ENCODE data around the gene PHAF1.

The PHAF1 gene

DNA sequence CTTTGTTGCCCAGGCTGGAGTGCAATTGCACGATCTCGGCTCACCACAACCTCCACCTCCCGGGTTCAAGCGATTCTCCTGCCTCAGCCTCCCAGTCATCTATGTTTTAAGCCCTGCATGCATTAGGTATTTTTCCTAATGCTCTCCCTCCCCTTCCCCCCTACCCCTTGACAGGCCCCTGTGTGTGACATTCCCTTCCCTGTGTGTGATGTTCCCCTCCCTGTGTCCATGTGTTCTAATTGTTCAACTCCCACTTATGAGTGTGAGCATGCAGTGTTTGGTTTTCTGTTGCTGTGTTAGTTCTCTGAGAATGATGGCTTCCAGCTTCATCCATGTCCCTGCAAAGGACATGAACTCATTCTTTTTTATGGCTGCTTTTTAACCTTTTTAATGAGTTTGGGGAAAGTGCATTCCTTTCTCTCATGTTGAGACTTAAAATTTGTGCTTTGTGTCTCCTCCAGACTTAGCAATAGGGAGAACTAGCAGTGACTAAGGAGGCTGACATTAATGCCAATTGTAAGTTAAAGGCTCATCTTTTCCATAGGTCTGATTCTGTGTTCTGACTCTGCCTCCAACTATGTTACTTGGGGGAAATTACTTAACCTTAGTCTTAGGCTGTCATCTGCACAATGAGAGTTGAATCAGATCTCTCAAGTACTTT, 17.7 kb upstream of the PHAF1 start:
- TF ChIP-seq FOXM1 (IDR thresholded peaks at IDR 0.05; ENCODE audit: borderline replicate concordance, low read depth), result no peak

DNA sequence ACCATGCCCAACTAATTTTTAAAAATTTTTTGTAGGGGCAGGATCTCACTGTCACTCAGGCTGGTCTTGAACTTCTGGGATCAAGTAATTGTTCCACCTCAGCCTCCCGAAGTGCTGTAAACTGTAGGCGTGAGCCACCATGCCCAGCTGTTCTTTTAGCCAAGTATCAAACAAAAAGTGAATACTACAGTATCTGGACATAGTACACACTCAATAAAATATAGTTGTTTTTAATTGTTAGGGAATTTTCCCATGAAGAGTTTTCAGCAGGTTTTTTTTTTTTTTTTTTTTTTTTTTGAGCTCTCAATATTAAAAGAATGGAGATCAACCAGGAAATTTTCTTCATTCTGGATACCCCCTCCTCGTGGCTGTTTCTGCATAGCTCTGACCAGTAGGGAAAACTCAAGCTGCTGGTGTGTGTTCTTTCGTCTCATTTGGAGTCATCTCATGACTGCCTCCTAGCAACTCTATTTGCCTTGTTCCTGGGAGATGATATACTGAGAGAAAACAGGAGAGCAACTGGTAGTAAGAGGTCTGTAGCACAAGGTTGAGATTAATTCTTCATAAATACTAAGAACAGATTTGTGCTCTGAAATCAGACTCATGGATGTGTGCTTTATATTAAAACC, 16.5 kb upstream of the PHAF1 start:
- TF ChIP-seq, protein P1, sequence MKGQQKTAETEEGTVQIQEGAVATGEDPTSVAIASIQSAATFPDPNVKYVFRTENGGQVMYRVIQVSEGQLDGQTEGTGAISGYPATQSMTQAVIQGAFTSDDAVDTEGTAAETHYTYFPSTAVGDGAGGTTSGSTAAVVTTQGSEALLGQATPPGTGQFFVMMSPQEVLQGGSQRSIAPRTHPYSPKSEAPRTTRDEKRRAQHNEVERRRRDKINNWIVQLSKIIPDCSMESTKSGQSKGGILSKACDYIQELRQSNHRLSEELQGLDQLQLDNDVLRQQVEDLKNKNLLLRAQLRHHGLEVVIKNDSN (IDR thresholded peaks at IDR 0.05), result no peak
- TF ChIP-seq, protein P2, sequence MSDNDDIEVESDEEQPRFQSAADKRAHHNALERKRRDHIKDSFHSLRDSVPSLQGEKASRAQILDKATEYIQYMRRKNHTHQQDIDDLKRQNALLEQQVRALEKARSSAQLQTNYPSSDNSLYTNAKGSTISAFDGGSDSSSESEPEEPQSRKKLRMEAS (IDR thresholded peaks at IDR 0.05), result no peak
- TF ChIP-seq TCF12 (IDR thresholded peaks at IDR 0.05; ENCODE audit: low read depth), result no peak
- TF ChIP-seq RAD21 (IDR thresholded peaks at IDR 0.05; ENCODE audit: low read depth), result no peak
- TF ChIP-seq TEAD4 (IDR thresholded peaks at IDR 0.05), result no peak
- no peak for TF ChIP-seq TAF1 (IDR thresholded peaks at IDR 0.05; ENCODE audit: low read depth)
- no peak for TF ChIP-seq FOXM1 (IDR thresholded peaks at IDR 0.05; ENCODE audit: borderline replicate concordance, low read depth)
- no peak for TF ChIP-seq CREB1 (IDR thresholded peaks at IDR 0.05; ENCODE audit: low read depth)
- no peak for TF ChIP-seq NFIC (IDR thresholded peaks at IDR 0.05)
- TF ChIP-seq YY1 (IDR thresholded peaks at IDR 0.05; ENCODE audit: low read depth), result no peak
- TF ChIP-seq CEBPB (IDR thresholded peaks at IDR 0.05), result no peak
- no peak for TF ChIP-seq EGR1 (IDR thresholded peaks at IDR 0.05)
- no peak for TF ChIP-seq ZBTB7A (IDR thresholded peaks at IDR 0.05; ENCODE audit: low read depth)
- no peak for TF ChIP-seq EP300 (IDR thresholded peaks at IDR 0.05; ENCODE audit: borderline replicate concordance)
- TF ChIP-seq, protein P3, sequence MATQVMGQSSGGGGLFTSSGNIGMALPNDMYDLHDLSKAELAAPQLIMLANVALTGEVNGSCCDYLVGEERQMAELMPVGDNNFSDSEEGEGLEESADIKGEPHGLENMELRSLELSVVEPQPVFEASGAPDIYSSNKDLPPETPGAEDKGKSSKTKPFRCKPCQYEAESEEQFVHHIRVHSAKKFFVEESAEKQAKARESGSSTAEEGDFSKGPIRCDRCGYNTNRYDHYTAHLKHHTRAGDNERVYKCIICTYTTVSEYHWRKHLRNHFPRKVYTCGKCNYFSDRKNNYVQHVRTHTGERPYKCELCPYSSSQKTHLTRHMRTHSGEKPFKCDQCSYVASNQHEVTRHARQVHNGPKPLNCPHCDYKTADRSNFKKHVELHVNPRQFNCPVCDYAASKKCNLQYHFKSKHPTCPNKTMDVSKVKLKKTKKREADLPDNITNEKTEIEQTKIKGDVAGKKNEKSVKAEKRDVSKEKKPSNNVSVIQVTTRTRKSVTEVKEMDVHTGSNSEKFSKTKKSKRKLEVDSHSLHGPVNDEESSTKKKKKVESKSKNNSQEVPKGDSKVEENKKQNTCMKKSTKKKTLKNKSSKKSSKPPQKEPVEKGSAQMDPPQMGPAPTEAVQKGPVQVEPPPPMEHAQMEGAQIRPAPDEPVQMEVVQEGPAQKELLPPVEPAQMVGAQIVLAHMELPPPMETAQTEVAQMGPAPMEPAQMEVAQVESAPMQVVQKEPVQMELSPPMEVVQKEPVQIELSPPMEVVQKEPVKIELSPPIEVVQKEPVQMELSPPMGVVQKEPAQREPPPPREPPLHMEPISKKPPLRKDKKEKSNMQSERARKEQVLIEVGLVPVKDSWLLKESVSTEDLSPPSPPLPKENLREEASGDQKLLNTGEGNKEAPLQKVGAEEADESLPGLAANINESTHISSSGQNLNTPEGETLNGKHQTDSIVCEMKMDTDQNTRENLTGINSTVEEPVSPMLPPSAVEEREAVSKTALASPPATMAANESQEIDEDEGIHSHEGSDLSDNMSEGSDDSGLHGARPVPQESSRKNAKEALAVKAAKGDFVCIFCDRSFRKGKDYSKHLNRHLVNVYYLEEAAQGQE (IDR thresholded peaks at IDR 0.05; ENCODE audit: low read depth), result no peak

DNA sequence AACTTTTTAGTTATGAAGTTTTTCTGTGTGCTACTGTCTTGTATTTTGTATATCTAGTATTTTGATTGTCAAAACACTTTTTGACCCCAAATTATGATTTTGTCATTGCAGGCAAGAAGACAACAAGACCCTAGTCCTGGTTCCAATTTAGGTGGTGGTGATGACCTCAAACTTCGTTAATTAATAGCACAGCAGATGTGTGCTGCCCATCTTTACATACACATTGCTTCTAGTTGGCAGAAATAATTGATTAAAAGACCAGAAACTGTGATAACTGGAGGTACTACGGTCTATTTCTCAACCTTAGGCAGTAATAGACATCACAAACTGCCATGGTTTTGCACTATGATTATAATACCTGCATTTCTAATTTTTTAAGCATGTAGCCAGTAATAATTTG, 11.1 kb upstream of the PHAF1 start:
- TF ChIP-seq, protein P1 (IDR thresholded peaks at IDR 0.05), result no peak
- TF ChIP-seq ZBTB7A (IDR thresholded peaks at IDR 0.05; ENCODE audit: low read depth), result no peak
- no peak for TF ChIP-seq TCF12 (IDR thresholded peaks at IDR 0.05; ENCODE audit: low read depth)
- no peak for TF ChIP-seq TAF1 (IDR thresholded peaks at IDR 0.05; ENCODE audit: low read depth)
- TF ChIP-seq TEAD4 (IDR thresholded peaks at IDR 0.05), result no peak
- no peak for TF ChIP-seq YY1 (IDR thresholded peaks at IDR 0.05; ENCODE audit: low read depth)
- no peak for TF ChIP-seq FOXM1 (IDR thresholded peaks at IDR 0.05; ENCODE audit: borderline replicate concordance, low read depth)
- TF ChIP-seq, protein P3 (IDR thresholded peaks at IDR 0.05; ENCODE audit: low read depth), result no peak
- TF ChIP-seq CREB1 (IDR thresholded peaks at IDR 0.05; ENCODE audit: low read depth), result no peak
- TF ChIP-seq EGR1 (IDR thresholded peaks at IDR 0.05), result no peak
- no peak for TF ChIP-seq NFIC (IDR thresholded peaks at IDR 0.05)
- TF ChIP-seq CEBPB (IDR thresholded peaks at IDR 0.05), result no peak
- TF ChIP-seq RAD21 (IDR thresholded peaks at IDR 0.05; ENCODE audit: low read depth), result no peak
- TF ChIP-seq, protein P2 (IDR thresholded peaks at IDR 0.05), result no peak

DNA sequence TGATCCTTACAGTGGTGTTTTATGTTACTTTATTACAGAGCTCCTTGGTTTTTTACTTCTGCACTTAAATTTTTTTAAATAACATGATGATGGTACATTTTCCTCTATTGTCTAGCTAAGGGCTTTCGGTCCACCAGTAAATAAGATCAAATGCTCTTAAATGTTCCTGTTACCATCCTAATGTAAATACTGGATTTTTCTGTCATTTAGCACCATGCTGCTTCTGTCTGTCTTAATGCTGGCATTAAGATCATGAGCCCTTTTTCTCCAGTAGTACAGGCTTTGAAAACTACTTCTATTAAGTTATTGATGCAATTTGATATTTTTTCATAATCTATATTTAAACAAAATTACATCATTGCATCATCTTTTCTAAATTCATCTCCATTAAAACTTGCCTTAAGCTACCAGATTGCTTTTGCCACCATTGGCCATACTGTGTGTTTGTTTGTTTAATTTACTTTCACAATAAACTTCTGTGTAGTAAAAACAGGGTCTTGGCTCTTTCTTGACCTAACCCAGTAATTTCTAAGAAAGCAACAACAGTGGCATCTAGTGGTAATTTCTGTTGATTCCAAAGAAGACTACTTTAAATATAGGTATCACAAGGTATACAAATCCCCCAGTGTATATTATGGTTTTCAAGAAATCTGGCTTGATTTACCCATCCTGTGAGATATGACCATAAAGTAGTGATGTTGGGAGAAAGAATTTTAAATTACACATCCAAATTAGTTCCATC, 9.0 kb upstream of the PHAF1 start:
- peak; percentile 34; the same call in 1 of the 2 replicates for TF ChIP-seq RAD21 (IDR thresholded peaks at IDR 0.05; ENCODE audit: low read depth)
- TF ChIP-seq EP300 (IDR thresholded peaks at IDR 0.05; ENCODE audit: borderline replicate concordance), result no peak

DNA sequence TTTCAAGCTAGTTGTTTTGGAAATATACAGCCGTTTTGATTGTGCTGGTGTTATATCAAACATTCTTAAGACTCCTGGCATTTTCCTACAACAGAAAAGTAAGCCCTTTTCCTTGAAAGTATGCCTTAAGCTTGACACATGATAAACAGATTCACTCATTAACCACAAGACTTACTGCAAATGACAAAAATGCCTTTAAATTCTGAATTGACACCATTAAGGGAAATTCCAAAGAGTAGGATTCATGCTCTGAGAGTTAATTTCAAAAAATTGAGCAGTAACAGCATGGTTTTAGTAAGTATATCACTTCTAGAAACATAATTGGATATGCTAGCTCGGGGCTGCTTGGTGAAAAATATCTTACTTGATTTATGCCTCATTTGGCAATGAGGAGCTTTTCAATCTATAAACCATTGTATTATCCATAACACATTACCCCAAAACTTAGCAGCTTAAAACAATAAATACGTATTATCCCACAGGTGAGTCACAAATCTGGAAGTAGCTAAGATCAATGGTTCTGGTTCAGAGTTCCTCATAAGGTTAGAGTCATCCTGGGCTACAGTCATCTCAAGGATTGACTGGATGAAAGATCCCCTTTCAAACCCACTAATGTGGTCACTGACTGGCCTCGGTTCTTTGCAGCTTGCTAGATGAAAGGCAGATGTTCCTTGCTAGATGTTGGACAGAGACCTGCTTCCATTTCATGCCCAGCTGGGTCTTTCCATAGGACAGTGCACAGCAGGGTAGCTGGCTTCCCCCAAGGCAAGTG, 8.2 kb upstream of the PHAF1 start:
- TF ChIP-seq ZBTB7A (IDR thresholded peaks at IDR 0.05; ENCODE audit: low read depth) (no peak), TCF12 (IDR thresholded peaks at IDR 0.05; ENCODE audit: low read depth) (no peak), NFIC (IDR thresholded peaks at IDR 0.05) (no peak), EP300 (IDR thresholded peaks at IDR 0.05; ENCODE audit: borderline replicate concordance) (no peak), RAD21 (IDR thresholded peaks at IDR 0.05; ENCODE audit: low read depth) (no peak), TAF1 (IDR thresholded peaks at IDR 0.05; ENCODE audit: low read depth) (no peak), EGR1 (IDR thresholded peaks at IDR 0.05) (no peak), TEAD4 (IDR thresholded peaks at IDR 0.05) (no peak), FOXM1 (IDR thresholded peaks at IDR 0.05; ENCODE audit: borderline replicate concordance, low read depth) (no peak), CREB1 (IDR thresholded peaks at IDR 0.05; ENCODE audit: low read depth) (no peak)
- TF ChIP-seq, protein P3 (IDR thresholded peaks at IDR 0.05; ENCODE audit: low read depth), result no peak
- TF ChIP-seq, protein P2 (IDR thresholded peaks at IDR 0.05), result no peak
- TF ChIP-seq, protein P1 (IDR thresholded peaks at IDR 0.05), result no peak

Data from Ishikawa (cell line).